Measurements from ENCODE around the gene STK32C.

GRCh38 chr10:132341781-132342180 is 34.0 kb upstream of the STK32C start:
- TF ChIP-seq CTCF (conservative IDR thresholded peaks at IDR 0.05; ENCODE audit: low read depth, low read length) (no peak), EZH2 (IDR thresholded peaks at IDR 0.05; ENCODE audit: borderline replicate concordance, low read depth, low read length, poor library complexity, severe bottlenecking) (no peak)

All from A673 (cell line).